Left ventricle myocardium inferior (tissue), 1 donor: ENCODE results near the gene CFAP99. TPM values are rescaled to one million over a fixed set of nuclear protein-coding genes. Genes with fewer than 3 reads are reported as not detected.

Experiments
- DNase-seq: peaks from one replicate; pipeline ENCODE4 v3.0.0-alpha.2; 2020
- H3K27ac ChIP-seq: fragments of 200-600 bp; replicated peaks from 2 replicates; pipeline ENCODE4 v1.8.0; 2021
- H3K27me3 ChIP-seq: fragments of 200-600 bp; 2 replicates; pipeline ENCODE4 v1.8.0; 2021; ENCODE audit warnings: low read depth
- H3K36me3 ChIP-seq: fragments of 200-600 bp; 2 replicates; pipeline ENCODE4 v1.8.0; 2021
- H3K4me1 ChIP-seq: fragments of 200-600 bp; 2 replicates; pipeline ENCODE4 v1.8.0; 2021
- H3K4me3 ChIP-seq: fragments of 200-600 bp; 2 replicates; pipeline ENCODE4 v1.8.0; 2021; ENCODE audit warnings: mild to moderate bottlenecking, moderate library complexity
- H3K9me3 ChIP-seq: fragments of 200-600 bp; replicated peaks from 2 replicates; pipeline ENCODE4 v1.8.0; 2021
- CTCF ChIP-seq: fragments of 200-600 bp; IDR thresholded peaks from 2 replicates; pipeline ENCODE4 v1.8.0; 2021; ENCODE audit warnings: antibody characterized with exemption, mild to moderate bottlenecking, borderline replicate concordance
- intact Hi-C: fragments of 100-400 bp; cut with micrococcal nuclease; formaldehyde crosslinking; loops from one replicate; pipeline ENCODE4 v1.11.0; 2022
- total RNA-seq: library from RNA; stranded (reverse); fragmentation: NEBNext Ultra II Directional; extraction: Animal tissue kit (Norgen Biotek cat#: 25700); gene quantifications from one replicate; pipeline ENCODE4 v1.2.1, GENCODE V29; 2021
- donor health status: DM: no; HTN: yes; CAD: no; lungs with severe emphysema.

Gene CFAP99
- total RNA-seq, 1 donor from 2014 or later: not detected

GRCh38 chr4:2413821-2414610 lies 4.7 kb upstream of the CFAP99 start:
- TF ChIP-seq CTCF: no peak
- intact Hi-C loops: no loop called here
- peak overlapping the region; percentile 84 for H3K27ac ChIP-seq
- H3K27me3 ChIP-seq: no peaks in the 10 kb centered on the region
- H3K4me3 ChIP-seq: peak overlapping the region; percentile 54
- no peaks in the 10 kb centered on the region for H3K9me3 ChIP-seq
- H3K4me1 ChIP-seq: peaks cover 60% of the 10 kb centered on the region
- H3K36me3 ChIP-seq: no peaks in the 10 kb centered on the region
- no peak for DNase-seq

- DNase-seq: no peak
- Histone ChIP-seq H3K4me1 (peaks cover 67% of the 10 kb centered on the region), H3K27ac (no peak overlapping the region), H3K27me3 (peaks cover 11% of the 10 kb centered on the region), H3K36me3 (no peaks in the 10 kb centered on the region), H3K9me3 (no peaks in the 10 kb centered on the region), H3K4me3 (no peak overlapping the region)
- intact Hi-C loops: no loop called here
- TF ChIP-seq CTCF: no peak
These were observed 3.5 kb upstream of the CFAP99 start for GRCh38 chr4:2415213-2415612.

- H3K4me3 ChIP-seq: peak overlapping the region; percentile 78
- no peaks in the 10 kb centered on the region for H3K36me3 ChIP-seq
- intact Hi-C loops: no loop called here
- no peak for DNase-seq
- H3K9me3 ChIP-seq: no peaks in the 10 kb centered on the region
- no peak for TF ChIP-seq CTCF
- peaks cover 67% of the 10 kb centered on the region for H3K4me1 ChIP-seq
- peaks cover 19% of the 10 kb centered on the region for H3K27me3 ChIP-seq
- H3K27ac ChIP-seq: peak overlapping the region; percentile 78
These were observed 2.7 kb upstream of the CFAP99 start for GRCh38 chr4:2415881-2416563.

- DNase-seq: peak; percentile 38
- Histone ChIP-seq H3K27me3 (peaks cover 26% of the 10 kb centered on the region), H3K9me3 (no peaks in the 10 kb centered on the region), H3K4me1 (peaks cover 64% of the 10 kb centered on the region), H3K27ac (peak overlapping the region; percentile 78), H3K4me3 (peak overlapping the region; percentile 78), H3K36me3 (no peaks in the 10 kb centered on the region)
- no peak for TF ChIP-seq CTCF
- intact Hi-C loops: no loop called here
These were observed 2.1 kb upstream of the CFAP99 start for GRCh38 chr4:2416564-2417225.

GRCh38 chr4:2417226-2417764 lies 1.5 kb upstream of the CFAP99 start:
- Histone ChIP-seq H3K36me3 (no peaks in the 10 kb centered on the region), H3K27ac (peak overlapping the region; percentile 78), H3K4me3 (peak overlapping the region; percentile 78), H3K9me3 (no peaks in the 10 kb centered on the region), H3K4me1 (peaks cover 58% of the 10 kb centered on the region), H3K27me3 (peaks cover 32% of the 10 kb centered on the region)
- intact Hi-C loops: no loop called here
- TF ChIP-seq CTCF: no peak
- no peak for DNase-seq
